NK-92 (cell line): ENCODE data around the gene HSPH1.
"Not testable (repeated sequence)": the region's sequence is repeated elsewhere in the genome, so short reads cannot be mapped to it uniquely, and the experiment has no call there.

Experiments used
- DNase-seq: peaks from one replicate; lab custom pipeline; 2025; ENCODE audit not compliant: unreplicated experiment; lab: John Stamatoyannopoulos, UW

Gene HSPH1

GRCh38 chr13:31100721-31101120 is 61.0 kb downstream of the HSPH1 start:
- DNase-seq, result no peak

- not testable (repeated sequence) for DNase-seq
Measured at GRCh38 chr13:31097911-31098434, 63.7 kb downstream of the HSPH1 start.

GRCh38 chr13:31096654-31097302 is 64.9 kb downstream of the HSPH1 start:
- no peak for DNase-seq

GRCh38 chr13:31094331-31095015 is 67.2 kb downstream of the HSPH1 start:
- DNase-seq, result no peak

GRCh38 chr13:31093145-31093885 is 68.4 kb downstream of the HSPH1 start:
- DNase-seq, result no peak

- DNase-seq, result no peak
Measured at GRCh38 chr13:31092646-31093045, 69.1 kb downstream of the HSPH1 start.

- DNase-seq, result no peak
Measured at GRCh38 chr13:31090961-31091624, 70.6 kb downstream of the HSPH1 start.

- no peak for DNase-seq
Measured at GRCh38 chr13:31090096-31090495, 71.6 kb downstream of the HSPH1 start.

GRCh38 chr13:31089649-31090048 is 72.1 kb downstream of the HSPH1 start:
- DNase-seq, result no peak

GRCh38 chr13:31088826-31089420 is 72.8 kb downstream of the HSPH1 start:
- no peak for DNase-seq
